Stimulated activated CD4-positive, alpha-beta T cell treated with anti-CD3 and anti-CD28 coated beads, TNF-alpha, amount 100 ng/mL, for 48 hours (primary cell): Measurements from ENCODE around the gene DUS1L.

Experiments used
- DNase-seq, 3 donors: peaks; one replicate each; pipeline ENCODE4 v3.0.0-alpha.2; 2020; ENCODE audit warnings: low read depth in 3 of 3

The DUS1L gene

DNA sequence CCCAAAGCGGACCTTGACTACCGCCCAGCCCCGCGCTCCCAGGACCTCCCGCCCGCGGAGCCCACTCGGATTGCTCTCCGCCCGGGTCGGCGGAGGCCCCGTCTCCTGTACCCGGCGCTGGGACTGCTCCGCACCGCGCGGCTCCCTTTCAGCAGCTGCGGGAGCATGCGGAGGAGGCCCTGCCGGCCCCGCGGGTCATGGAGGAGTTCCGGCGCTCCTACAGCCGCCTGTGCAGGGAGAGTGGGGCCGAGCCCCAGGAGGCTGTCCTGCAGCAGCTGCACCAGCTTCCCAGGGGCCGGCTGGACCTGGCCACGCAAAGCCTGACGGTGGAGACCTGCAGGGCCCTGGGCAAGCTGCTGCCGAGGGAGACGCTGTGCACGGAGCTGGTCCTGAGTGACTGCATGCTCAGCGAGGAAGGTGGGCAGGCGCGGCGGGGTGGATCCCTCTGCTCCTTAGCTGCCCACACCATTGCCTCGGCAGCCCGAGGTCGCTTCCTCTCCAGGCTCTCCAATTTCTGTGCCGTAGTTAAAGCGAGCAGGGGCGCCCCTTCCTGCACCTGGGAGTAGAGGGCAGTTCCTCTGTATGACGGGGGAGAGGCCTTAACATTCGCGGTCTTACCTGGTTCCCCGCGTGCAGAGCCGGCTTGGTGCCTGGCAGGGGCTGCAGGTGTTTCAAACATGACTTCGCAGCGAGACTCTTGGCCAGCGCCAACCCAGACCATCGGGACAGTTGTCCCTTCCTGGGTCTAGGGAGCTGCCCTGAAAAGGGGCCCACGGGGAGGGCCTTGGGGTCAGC lies 42.0 kb downstream of the DUS1L start:
- DNase-seq = no peak

DNA sequence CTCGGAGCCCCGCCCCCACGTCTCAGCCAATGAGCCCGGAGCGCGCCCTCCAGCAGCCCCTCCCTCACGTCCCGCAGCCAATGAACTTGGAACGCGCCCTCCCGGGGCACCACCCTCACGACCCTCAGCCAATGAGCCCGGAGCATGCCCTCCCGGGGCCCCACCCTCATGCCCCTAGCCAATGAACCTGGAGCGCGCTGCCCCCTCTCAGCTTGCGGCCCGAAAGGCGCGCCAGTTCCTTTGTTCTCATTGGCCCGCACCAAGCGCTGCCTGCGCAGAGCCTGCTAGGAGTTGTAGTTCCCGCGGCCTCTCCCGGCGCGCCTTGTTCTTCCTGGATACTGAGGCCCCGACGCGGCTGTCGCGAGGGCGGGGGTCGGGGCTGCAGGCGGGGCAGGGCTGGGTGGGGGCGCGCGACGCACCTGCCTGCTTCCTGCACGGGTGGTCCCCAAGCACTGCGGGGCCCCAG lies 42.6 kb downstream of the DUS1L start, which contains the start of gene LRRC45:
Gene LRRC45, plus strand, starts transcription at position 325 of the 466 bp plus-strand sequence. CDS start 339 bp downstream, outside the sequence.
- peak; percentile 100 for DNase-seq

DNA sequence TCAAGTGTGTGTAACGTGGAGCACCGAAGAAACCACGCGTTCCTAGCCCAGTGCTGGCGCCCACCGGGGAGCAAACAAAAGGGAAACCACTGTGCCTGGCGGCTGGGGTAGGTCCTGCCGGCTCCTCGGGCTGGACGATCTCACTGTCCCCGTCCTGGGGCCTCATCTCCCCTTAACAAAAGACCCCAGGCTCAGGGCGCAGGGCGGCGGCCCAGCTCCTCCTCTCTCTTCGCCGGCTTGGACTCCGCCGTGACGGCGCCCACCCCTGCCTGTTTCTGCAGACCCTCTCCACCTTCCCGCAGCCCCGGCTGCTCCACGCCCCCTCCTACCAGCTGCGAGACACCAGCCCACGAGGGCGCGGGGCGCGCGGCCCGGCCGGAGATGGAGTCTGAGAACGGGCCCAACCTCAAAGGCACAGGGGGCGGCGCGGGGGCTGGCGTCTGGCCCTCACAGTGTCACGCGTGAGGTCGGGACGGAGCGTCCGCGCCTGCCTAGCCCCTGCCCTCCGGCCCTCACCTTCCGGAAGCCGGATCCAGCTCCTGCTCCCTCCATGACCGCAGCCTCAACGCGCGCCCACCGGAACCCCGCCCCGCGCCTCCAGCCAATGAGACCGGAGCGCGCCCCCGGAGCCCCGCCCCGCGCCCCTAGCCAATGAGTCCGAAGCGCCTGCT lies 43.2 kb downstream of the DUS1L start, which contains the start of gene CENPX:
Gene CENPX, minus strand, starts transcription at position 569 of the 671 bp plus-strand sequence. Its CDS starts 17 bp downstream, at position 552.
- no peak for DNase-seq

DNA sequence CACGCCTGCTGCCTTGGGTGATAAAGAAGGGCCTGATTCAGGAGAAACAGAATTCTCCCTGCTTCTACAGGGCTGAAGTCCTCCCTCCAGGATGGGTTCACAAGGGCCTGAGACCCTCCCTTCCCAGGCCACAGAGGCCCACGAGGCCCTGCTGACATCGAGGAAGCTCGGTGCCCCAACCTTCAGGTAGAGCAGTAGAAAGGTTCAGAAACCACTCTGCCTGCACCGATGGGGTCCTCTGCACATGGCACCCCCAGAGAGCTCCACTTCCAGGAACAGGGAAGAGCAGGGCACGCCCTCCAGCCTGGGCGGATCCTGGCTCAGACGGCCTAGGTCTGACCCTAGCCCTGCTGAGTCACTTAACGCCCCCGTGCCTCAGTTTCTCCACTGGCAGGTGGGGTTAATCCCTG lies 43.7 kb downstream of the DUS1L start:
- no peak for DNase-seq

DNA sequence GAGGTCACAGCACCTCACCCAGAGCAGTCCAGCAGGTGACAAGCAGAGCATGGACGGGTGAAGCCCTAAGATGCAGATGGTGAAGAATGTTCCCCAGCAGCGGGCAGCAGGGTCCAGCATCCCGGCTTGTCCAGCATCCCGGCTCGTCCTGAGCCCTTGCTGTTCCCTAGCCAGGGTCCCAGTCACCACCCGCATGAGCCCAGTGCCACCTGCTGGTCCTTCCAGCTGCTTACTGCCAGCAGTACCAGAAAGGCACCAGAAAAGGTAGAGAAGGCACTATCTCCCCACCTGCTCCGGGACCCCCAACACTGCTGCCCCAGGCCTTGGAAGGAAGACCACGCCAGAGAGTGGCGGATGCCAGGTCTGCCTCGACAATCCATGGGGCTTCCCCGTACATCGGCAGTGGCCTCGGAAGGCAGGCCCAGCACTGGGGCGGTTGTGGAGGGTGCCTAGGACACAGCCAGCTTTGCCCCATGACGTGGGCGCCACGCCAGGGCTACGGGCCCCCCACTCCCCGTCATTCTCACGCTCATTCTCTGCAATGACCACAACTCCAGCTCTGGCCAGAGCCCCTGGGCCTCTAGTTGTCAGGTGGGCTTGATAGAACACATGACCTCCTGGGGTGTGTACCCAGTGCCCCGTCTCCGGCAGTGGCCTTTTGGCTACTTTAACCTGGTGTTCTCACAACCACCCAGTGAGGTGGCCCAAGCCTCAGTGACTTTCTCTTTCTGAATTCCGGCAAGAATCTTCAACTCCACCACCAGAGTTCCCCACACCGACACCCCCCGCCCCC lies 44.3 kb downstream of the DUS1L start:
- DNase-seq = no peak

DNA sequence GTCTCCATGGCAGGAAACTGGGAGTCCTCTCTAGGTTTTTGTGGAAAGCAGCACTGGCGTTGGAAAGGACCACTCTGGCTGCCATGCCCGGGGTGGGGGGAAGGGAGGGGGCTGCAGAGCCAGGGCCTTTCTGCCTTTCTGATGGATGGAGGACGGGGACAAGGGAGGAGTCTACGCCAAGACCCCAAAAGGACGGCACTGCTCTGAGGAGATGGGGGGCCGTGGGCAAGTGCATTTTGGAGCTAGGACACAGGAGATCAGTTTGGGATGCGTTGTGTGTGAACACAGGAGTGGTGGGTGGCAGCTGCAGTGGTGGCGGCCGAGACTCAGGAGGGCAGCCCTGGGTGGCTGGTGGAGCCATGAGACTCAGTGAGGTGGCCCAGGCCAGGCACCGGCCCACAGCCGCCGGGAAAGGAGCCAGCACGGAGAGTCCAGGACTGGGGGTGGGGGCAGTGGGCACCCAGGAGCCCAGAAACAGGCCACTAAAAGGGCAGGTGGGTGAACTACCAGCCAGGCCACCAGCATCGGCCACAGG lies 45.0 kb downstream of the DUS1L start:
- no peak for DNase-seq

DNA sequence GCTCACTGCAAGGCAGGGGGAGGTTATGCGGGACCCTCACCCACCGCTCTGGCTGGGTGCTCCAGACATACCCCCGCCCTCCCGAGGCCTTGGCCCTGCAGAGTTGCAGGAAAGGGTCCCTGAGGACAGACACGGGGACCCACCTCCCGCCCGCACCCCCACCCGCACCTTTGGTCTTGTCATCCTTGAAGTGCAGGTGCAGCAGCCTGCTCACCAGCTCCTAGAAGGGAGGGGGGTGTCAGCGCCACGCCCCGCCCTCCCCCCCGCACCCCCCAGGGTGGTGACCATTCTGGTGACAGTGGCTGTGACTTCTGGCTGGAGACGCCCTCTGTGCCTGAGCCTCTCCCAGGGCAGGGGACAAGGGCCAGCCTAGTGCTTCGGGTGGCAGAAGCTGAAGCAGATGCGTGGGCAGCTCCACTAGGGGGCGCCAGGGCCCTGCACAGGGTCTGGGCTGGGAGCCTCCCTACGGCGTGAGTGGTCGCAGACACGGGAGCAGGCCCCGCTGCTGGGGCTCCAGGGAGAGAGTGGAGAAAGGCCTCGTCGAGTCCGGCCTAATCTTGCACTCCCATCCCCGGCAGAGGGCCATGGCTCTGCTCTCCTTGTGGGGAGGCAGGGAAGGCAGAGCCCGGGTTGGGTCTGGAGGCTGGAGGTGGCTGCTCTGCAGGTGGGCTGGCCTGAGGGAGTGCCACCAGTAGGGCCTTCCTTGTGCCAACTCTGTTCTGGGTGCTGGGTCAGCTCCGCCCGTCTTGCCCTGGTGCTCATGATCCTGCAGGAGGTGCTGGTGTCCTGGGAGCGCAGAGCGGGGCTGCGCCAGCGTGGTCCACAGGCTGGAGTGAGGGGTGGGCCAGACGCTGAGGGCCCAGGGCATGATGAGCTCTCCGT lies 45.7 kb downstream of the DUS1L start:
- DNase-seq = peak; percentile 52 to 65 (median 54)

DNA sequence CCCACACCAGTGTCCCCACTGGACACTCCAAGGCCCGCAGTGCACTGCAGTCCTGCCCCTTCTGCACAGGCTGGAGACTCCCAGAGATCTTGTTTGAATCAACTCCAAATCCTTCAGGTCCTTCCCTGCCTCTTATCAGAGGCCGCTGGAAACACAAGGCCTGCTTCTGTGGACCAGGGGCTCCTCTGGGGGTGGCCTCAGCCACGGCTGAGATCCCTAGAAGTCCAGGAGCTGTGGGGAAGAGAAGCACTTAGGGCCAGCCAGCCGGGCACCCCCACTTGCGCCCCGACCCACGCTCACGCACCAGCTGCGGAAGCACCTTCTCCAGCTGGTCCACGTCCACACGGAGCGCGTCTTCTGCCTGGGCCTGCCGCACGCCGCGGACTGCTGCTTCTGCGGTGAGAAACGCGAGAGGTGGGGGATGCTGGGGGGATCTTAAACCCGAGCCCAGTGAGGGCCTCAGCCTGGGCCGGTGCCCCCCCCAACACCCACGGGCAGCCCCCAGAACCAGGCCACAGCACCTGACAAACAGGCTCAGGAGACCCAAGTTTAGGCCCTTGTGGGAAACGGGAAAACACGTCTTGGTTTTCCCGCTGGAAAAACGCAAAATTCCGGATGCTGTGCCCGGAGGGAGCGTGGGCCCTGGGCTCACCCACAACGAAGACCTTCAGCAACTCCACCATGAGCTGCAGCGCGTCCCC lies 46.5 kb downstream of the DUS1L start:
- no peak for DNase-seq

DNA sequence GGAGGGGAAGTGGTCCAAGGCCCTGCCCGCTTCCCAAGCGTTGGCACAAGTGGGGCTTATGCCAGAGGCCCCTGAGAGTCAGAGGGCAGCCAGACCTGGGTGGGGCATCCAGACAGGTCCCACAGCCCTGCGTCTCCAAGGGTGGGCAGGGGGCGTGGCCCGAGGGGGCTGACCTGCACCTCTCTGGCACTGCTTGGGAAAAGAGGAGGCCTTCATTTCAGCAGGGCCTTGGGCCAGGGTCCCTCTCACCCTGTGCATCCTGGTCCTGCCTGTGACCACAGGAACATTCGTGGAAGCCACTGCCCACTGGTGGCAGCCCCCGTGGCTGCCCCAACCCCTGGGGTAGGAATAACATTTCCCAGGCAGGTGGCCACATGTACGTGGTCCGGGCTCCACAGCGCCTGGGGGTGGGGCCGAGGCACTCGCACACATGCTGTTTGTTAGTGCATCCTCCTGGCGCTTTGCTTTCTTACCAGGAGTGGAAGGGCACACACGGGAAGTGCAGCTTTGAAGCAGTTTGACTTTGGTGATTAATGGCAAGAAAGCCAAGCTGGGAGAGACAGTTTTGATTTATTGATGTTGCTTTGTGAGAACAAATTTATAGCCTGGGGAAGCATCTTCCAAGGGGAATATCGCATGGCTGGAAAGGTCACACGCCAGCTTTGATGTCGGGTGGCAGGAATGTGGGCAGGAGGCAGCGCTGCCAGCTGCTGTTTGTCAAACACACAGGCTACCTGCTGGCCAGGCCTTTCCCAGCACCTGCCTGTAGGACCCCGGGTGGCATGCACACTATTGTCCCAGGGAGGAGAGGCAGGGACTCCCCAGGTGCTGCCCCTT lies 47.2 kb downstream of the DUS1L start:
- no peak for DNase-seq

DNA sequence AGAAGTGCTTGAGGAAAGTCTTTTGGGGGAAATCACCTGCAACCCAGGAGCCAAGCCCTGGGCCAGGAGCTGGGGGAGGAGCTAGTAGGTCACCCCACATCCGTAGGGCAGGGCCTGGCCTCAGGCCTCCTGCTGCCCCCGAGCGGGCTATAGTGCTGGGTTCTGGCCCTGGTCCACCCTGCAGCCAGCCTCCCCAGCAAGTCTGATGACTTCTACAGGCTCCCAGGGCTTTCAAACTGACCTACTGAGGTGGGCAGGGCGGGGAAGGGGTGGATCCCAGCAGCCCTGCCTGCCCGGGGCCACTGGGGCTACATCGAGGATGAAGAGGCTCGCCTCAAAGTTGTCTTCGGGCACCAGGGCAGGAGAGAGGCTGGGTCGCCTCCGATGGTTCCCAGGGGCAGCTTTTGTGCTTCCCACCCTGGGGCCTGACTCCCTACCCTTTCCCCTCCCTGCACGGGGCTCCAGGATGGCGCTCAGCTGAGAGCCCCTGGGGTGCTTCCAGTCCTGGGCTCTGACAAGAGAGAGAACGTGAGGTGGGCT lies 47.9 kb downstream of the DUS1L start:
- DNase-seq = no peak

DNA sequence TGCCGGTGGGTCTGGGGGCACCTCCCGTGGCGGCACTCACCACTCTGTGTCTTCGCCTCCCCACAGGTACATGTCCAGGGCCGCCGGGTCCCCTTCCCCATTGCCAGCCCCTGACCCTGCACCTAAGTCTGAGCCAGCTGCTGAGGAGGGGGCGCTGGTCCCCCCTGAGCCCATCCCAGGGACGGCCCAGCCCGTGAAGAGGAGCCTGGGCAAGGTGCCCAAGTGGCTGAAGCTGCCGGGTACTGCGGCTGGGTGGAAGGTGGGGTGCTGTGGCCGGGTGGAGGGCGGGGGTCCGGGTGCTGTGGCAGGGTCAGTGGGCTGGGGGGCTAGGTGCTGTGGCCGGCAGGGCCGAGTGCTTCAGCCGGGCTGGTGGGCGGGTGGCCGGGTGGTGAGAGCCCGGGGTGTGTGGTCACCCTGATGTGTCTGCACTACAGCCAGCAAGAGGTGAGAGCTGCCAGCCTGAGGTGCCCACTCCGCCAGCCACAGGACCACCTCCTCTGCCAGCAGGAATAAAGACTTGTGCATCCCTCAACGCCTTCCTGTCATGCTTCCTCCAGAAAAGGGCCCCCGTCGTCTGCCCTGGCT lies 48.6 kb downstream of the DUS1L start:
- no peak for DNase-seq

DNA sequence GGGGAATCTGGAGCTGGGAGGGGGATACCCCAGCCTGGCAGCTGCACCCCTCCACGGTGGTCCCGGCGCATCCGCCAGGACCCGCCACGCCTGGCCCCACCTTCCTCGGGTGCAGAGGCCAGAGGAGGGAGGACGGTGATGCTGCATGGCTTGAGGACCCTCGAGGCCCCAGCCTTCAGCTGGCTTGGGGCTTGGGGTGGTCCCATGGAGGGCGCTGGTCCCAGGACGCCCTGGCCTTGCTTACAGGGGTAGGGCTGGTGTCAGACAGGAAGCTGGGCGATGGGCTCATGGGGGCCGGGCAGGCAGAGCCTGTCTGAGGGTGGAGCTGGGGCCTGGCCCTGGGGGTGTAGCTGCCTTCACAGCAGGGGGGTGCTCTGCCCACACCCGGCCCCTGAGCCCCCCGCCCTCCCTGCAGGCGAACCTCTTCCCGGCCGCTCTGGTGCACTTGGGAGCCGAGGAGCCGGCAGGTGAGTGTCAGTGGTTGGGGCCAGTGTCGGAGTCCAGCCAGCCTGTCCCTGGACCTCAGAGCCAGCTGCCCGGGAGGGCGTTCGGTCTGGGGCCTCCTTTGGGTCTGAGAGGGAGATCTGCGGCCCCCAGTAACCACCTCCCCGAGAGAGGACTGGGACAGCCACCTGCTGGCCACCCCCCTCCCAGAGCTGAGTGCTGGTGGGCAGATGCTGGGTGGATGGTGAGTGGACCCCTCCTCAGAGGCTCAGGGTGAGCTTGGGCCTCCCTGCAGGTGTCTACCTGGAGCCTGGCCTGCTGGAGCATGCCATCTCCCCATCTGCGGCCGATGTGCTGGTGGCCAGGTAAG lies 49.3 kb downstream of the DUS1L start:
- no peak for DNase-seq

DNA sequence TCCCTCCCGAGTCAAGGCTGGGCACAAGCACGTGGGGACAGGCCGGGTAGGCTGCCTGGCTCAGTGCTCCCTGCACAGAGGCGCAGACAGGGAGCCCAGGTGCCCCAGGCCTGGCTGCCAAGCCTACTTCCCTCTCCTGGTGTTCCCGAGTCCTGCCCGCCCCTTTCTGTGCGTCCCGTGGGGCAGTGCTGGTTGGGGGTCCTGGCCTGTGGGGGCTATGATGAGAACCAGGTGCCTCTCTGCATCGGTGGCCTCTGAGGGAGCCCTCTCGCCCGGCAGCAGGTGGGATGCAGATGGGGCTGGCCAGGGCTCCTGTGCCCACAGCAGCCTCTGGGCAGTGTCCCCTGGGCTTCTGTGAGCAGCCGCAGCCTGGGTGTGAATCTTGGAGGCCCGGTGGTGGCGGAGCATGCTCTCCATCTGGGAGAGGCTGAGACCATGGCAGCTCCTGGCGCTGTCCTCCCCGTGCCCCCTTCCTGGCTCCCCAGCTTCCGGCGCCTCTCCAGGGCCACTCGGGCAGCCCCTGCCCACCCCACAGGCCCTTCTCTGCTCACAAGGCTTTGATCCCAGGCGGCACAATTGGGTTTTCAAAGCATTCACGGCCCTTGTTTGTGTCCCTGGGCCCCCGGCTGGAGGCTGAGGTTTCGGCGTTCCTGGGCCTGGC lies 50.2 kb downstream of the DUS1L start:
- no peak for DNase-seq

DNA sequence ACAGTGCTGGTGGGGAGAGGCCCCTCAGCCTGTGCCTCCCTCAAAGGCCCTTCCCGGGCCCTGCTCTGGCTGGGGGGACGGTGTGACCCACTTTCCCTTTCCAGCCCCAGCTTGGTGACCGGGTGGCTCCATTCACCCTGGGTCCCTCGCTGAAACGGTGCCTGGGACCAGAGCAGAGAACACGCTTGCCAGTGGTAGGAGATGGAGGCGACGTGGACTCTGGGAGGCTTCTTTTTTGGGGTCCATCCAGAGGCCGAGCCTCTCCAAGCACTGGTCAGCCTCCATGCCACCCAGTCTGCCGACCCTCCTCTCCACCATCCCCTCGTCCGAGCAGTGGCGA lies 50.7 kb downstream of the DUS1L start:
- no peak for DNase-seq

DNA sequence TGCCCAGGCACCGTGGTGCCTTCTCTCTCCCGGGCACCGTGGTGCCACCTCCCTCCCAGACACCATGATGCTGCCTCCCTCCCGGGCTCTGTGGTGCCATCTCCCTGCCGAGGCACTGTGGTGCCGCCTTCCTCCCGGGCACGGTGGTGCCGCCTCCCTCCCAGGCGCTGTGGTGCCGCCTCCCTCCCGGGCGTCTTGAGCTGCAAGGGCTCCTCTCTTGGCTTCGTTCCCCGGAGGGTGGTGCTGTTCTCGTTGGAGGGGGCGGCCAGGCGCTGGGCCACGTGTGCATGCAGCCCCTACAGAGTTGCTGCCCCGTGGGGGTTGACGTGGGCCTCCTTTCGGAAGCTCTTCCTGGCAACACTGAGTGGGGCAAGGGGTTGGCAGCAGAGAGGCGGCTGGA lies 51.2 kb downstream of the DUS1L start:
- DNase-seq = no peak

DNA sequence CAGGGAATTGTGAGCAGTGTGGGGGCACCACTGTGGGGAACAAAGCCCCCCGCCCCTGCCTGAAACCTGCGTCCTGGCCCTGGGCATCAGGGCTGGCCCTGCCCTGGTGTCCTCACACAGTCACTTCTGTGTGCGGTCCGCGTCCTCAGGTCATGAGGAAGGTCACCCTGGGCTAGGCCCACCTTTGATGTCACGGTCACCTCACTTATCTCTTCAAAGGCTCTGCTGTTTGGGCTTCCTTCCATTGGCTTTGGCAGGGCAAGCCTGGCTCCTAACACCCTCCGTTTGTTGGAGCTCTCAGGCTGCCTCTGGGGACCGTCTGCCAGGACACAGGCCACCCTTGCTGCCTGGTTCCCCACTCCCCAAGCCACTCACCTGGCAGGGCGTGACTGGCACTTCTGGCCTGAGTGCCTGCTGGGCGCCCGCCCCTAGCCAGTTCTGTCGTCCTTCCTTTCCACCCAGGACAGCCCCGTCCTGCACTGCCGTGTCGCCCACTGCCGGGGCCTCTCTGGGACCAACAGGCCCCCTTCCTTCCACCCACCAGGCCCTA lies 51.8 kb downstream of the DUS1L start:
- no peak for DNase-seq

DNA sequence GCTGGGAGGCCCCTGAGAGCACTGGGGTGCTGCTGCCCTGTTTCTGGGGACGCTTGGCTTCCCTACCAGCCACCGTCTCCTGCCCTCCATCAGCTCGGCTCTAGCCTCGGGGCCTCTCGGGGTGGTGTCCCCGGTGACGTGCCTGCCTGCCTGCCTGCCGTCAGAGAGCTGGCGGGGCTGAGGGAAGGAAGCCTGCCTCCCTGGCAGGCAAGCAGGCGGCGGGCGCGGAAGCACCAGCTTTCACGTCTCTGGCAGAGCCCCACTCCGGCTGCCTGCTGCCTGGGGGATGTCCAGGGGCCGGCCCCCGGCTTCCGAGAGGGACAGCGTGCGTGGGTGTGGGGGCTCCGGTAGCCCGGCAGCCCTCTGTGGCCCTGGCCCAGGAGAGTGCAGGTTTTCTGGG lies 52.3 kb downstream of the DUS1L start:
- DNase-seq = no peak
